ENCODE results near the gene MTCL1. TPM values are rescaled to one million over a fixed set of nuclear protein-coding genes. Genes with fewer than 3 reads are reported as not detected.

The MTCL1 gene
- total and polyA plus RNA-seq, 9 of the 15 experiments (the other 6 are each of a cell fraction or from before 2014, with no cell fraction given), result 0.21 to 7.4 (median 3.7) TPM

GRCh38 chr18:8730080-8730827, 24.9 kb downstream of the MTCL1 start (continued):
- TF ChIP-seq, protein P1, sequence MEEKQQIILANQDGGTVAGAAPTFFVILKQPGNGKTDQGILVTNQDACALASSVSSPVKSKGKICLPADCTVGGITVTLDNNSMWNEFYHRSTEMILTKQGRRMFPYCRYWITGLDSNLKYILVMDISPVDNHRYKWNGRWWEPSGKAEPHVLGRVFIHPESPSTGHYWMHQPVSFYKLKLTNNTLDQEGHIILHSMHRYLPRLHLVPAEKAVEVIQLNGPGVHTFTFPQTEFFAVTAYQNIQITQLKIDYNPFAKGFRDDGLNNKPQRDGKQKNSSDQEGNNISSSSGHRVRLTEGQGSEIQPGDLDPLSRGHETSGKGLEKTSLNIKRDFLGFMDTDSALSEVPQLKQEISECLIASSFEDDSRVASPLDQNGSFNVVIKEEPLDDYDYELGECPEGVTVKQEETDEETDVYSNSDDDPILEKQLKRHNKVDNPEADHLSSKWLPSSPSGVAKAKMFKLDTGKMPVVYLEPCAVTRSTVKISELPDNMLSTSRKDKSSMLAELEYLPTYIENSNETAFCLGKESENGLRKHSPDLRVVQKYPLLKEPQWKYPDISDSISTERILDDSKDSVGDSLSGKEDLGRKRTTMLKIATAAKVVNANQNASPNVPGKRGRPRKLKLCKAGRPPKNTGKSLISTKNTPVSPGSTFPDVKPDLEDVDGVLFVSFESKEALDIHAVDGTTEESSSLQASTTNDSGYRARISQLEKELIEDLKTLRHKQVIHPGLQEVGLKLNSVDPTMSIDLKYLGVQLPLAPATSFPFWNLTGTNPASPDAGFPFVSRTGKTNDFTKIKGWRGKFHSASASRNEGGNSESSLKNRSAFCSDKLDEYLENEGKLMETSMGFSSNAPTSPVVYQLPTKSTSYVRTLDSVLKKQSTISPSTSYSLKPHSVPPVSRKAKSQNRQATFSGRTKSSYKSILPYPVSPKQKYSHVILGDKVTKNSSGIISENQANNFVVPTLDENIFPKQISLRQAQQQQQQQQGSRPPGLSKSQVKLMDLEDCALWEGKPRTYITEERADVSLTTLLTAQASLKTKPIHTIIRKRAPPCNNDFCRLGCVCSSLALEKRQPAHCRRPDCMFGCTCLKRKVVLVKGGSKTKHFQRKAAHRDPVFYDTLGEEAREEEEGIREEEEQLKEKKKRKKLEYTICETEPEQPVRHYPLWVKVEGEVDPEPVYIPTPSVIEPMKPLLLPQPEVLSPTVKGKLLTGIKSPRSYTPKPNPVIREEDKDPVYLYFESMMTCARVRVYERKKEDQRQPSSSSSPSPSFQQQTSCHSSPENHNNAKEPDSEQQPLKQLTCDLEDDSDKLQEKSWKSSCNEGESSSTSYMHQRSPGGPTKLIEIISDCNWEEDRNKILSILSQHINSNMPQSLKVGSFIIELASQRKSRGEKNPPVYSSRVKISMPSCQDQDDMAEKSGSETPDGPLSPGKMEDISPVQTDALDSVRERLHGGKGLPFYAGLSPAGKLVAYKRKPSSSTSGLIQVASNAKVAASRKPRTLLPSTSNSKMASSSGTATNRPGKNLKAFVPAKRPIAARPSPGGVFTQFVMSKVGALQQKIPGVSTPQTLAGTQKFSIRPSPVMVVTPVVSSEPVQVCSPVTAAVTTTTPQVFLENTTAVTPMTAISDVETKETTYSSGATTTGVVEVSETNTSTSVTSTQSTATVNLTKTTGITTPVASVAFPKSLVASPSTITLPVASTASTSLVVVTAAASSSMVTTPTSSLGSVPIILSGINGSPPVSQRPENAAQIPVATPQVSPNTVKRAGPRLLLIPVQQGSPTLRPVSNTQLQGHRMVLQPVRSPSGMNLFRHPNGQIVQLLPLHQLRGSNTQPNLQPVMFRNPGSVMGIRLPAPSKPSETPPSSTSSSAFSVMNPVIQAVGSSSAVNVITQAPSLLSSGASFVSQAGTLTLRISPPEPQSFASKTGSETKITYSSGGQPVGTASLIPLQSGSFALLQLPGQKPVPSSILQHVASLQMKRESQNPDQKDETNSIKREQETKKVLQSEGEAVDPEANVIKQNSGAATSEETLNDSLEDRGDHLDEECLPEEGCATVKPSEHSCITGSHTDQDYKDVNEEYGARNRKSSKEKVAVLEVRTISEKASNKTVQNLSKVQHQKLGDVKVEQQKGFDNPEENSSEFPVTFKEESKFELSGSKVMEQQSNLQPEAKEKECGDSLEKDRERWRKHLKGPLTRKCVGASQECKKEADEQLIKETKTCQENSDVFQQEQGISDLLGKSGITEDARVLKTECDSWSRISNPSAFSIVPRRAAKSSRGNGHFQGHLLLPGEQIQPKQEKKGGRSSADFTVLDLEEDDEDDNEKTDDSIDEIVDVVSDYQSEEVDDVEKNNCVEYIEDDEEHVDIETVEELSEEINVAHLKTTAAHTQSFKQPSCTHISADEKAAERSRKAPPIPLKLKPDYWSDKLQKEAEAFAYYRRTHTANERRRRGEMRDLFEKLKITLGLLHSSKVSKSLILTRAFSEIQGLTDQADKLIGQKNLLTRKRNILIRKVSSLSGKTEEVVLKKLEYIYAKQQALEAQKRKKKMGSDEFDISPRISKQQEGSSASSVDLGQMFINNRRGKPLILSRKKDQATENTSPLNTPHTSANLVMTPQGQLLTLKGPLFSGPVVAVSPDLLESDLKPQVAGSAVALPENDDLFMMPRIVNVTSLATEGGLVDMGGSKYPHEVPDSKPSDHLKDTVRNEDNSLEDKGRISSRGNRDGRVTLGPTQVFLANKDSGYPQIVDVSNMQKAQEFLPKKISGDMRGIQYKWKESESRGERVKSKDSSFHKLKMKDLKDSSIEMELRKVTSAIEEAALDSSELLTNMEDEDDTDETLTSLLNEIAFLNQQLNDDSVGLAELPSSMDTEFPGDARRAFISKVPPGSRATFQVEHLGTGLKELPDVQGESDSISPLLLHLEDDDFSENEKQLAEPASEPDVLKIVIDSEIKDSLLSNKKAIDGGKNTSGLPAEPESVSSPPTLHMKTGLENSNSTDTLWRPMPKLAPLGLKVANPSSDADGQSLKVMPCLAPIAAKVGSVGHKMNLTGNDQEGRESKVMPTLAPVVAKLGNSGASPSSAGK (IDR thresholded peaks at IDR 0.05), result no peak
- TF ChIP-seq KLF13 (tag; IDR thresholded peaks at IDR 0.05; ENCODE audit: borderline replicate concordance, low read depth) (no peak), ZNF324 (CRISPR knock-in tag; IDR thresholded peaks at IDR 0.05) (no peak), CBFA2T3 (IDR thresholded peaks at IDR 0.05) (peak; percentile 92), NBN (IDR thresholded peaks at IDR 0.05; ENCODE audit: low read depth) (peak; percentile 36), ZSCAN32 (CRISPR knock-in tag; IDR thresholded peaks at IDR 0.05) (no peak), MECOM (CRISPR knock-in tag; IDR thresholded peaks at IDR 0.05) (peak; percentile 38; the same call in 1 of the 2 replicates), CBX1 (IDR thresholded peaks at IDR 0.05; ENCODE audit: low read depth) (no peak), XRCC3 (IDR thresholded peaks at IDR 0.05) (no peak), WHSC1 (IDR thresholded peaks at IDR 0.05; ENCODE audit: low read length) (no peak), NKRF (IDR thresholded peaks at IDR 0.05; ENCODE audit: borderline replicate concordance) (no peak), MEF2A (IDR thresholded peaks at IDR 0.05; ENCODE audit: control insufficient read depth, low read depth, low read length) (no peak), RAD21 (CRISPR knock-in tag; conservative IDR thresholded peaks at IDR 0.05 in 1 of 2, IDR thresholded peaks at IDR 0.05 in 1 of 2) (no peak), ZKSCAN3 (CRISPR knock-in tag; IDR thresholded peaks at IDR 0.05) (no peak), BHLHE40 (IDR thresholded peaks at IDR 0.05; ENCODE audit: low read length) (peak; percentile 41; the same call in 1 of the 2 replicates), SMARCB1 (IDR thresholded peaks at IDR 0.05; ENCODE audit: insufficient read length, low read depth) (no peak)

Measured in K562 (cell line).